ENCODE data around the gene ADRB1. TPM values are rescaled to one million over a fixed set of nuclear protein-coding genes. Genes with fewer than 3 reads are reported as not detected.

The ADRB1 gene
- total and polyA plus RNA-seq, 2 of the 4 experiments (the other 2 are of a cell fraction) = not detected

GRCh38 chr10:114077347-114077746, 33.7 kb downstream of the ADRB1 start:
- H2BK20ac ChIP-seq (ENCODE audit: low read depth, low read length) = no peak overlapping the region
- CTCF ChIA-PET = no interaction called here
- no peak overlapping the region for H3K4me2 ChIP-seq (ENCODE audit: low read depth, low read length)
- H3K27me3 ChIP-seq (ENCODE audit: control insufficient read depth, insufficient read depth, low read length) = peaks cover 6% of the 10 kb centered on the region
- intact Hi-C loops (cut with micrococcal nuclease) = no loop called here
- no peak overlapping the region for H3K14ac ChIP-seq (replicated peaks; ENCODE audit: low read depth, low read length)
- WGBS, 2 experiments (ENCODE audit: extremely low coverage in 2 of 2, insufficient read length in 1 of 2) = no CpG with 5 or more reads among the region's 1 CpG
- POLR2A ChIA-PET (ENCODE audit: unreplicated experiment) = no interaction called here
- dilution Hi-C loops (cut with HindIII; ENCODE audit: low sequenced_read_pairs, unreplicated experiment) = no loop called here
- no peak overlapping the region for H2AFZ ChIP-seq (replicated peaks; ENCODE audit: low read length, poor library complexity)
- in situ Hi-C loops (cut with MboI; ENCODE audit: low sequenced_read_pairs) = no loop called here
- H4K20me1 ChIP-seq (ENCODE audit: insufficient read depth, low read length) = no peaks in the 10 kb centered on the region
- no peak overlapping the region for H2BK15ac ChIP-seq (ENCODE audit: low read depth, low read length)
- H3K9me3 ChIP-seq (ENCODE audit: control insufficient read depth, insufficient read depth, low read length) = no peaks in the 10 kb centered on the region
- no peak overlapping the region for H4K8ac ChIP-seq (ENCODE audit: low read depth in 2 of 2, low read length in 2 of 2)
- no peak overlapping the region for H3K23ac ChIP-seq (ENCODE audit: low read depth, low read length)
- no peak overlapping the region for H2BK5ac ChIP-seq (ENCODE audit: low read depth, low read length, poor library complexity, severe bottlenecking)
- no peak overlapping the region for H2AK5ac ChIP-seq (ENCODE audit: low read depth, low read length)
- H3K36me3 ChIP-seq (ENCODE audit: control insufficient read depth, insufficient read depth, low read length) = no peaks in the 10 kb centered on the region
- no peak overlapping the region for H2BK120ac ChIP-seq (ENCODE audit: low read depth, low read length)
- no peak overlapping the region for H3K4ac ChIP-seq (ENCODE audit: low read depth, low read length)
- H3K4me1 ChIP-seq (ENCODE audit: control insufficient read depth, insufficient read depth, low read length) = no peaks in the 10 kb centered on the region
- H3K18ac ChIP-seq (ENCODE audit: low read depth, low read length) = no peak overlapping the region
- ATAC-seq (ENCODE audit: low read depth) = no peak
- H3K79me1 ChIP-seq (ENCODE audit: low read depth in 1 of 2, low read length in 2 of 2) = no peaks in the 10 kb centered on the region
- no peak overlapping the region for H3K4me3 ChIP-seq (ENCODE audit: insufficient read depth, low read depth, low read length)
- DNase-seq = no peak
- no peak overlapping the region for H3K27ac ChIP-seq (ENCODE audit: insufficient read depth, low read length)
- no peak overlapping the region for H3K9ac ChIP-seq (ENCODE audit: low read depth, low read length)
- no peaks in the 10 kb centered on the region for H3K9me1 ChIP-seq (ENCODE audit: insufficient read depth, low read length)
- H4K5ac ChIP-seq (ENCODE audit: low read depth, low read length) = no peak overlapping the region
- no peak for TF ChIP-seq FOS (IDR thresholded peaks at IDR 0.05; ENCODE audit: low read depth, low read length)
- no peak for TF ChIP-seq MXI1 (IDR thresholded peaks at IDR 0.05; ENCODE audit: borderline replicate concordance, low read depth, low read length)
- no peak overlapping the region for H4K91ac ChIP-seq (ENCODE audit: insufficient read depth, low read depth, low read length)
- H2AK9ac ChIP-seq (replicated peaks; ENCODE audit: low read depth, low read length, poor library complexity) = no peak overlapping the region
- BruUV-seq (replicated peaks) = no TSS peak
- H3K56ac ChIP-seq (ENCODE audit: extremely low read depth, insufficient read depth, low read length) = no peak overlapping the region
